ENCODE results near the gene C18orf32. TPM values are rescaled to one million over a fixed set of nuclear protein-coding genes. Genes with fewer than 3 reads are reported as not detected.
"Not testable (repeated sequence)": the region's sequence is repeated elsewhere in the genome, so short reads cannot be mapped to it uniquely, and the experiment has no call there.

The C18orf32 gene
- total and polyA plus RNA-seq, 4 donors, result 37.9 to 53.3 (median 44.8) TPM

GRCh38 chr18:49452534-49452933 is 34.5 kb downstream of the C18orf32 start:
- H3K27me3 ChIP-seq (ENCODE audit: control insufficient read depth in 1 of 2, insufficient read depth in 2 of 2, low read length in 1 of 2); intact Hi-C loops (cut with DNase I); H3K27ac ChIP-seq (ENCODE audit: low read depth in 1 of 2, low read length in 2 of 2); H3K36me3 ChIP-seq (ENCODE audit: control insufficient read depth in 1 of 2, insufficient read depth in 2 of 2, low read length in 1 of 2); ATAC-seq (ENCODE audit: low FRiP score); DNase-seq; H3K9me3 ChIP-seq (ENCODE audit: control insufficient read depth, low read length); H3K4me3 ChIP-seq (ENCODE audit: low read length in 2 of 2); H3K4me1 ChIP-seq (ENCODE audit: control insufficient read depth in 1 of 2, insufficient read depth in 2 of 2, low read length in 2 of 2): not testable (repeated sequence)
- 98% methylated on average over 12 of the region's 12 CpGs for WGBS, 2 donors

GRCh38 chr18:49447810-49448745 is 39.0 kb downstream of the C18orf32 start:
- DNase-seq, result no peak
- no peak overlapping the region for H3K4me3 ChIP-seq (ENCODE audit: low read length in 2 of 2)
- no peak overlapping the region for H3K27ac ChIP-seq (ENCODE audit: low read depth in 1 of 2, low read length in 2 of 2)
- no peaks in the 10 kb centered on the region for H3K4me1 ChIP-seq (ENCODE audit: control insufficient read depth in 1 of 2, insufficient read depth in 2 of 2, low read length in 2 of 2)
- H3K27me3 ChIP-seq (ENCODE audit: control insufficient read depth in 1 of 2, insufficient read depth in 2 of 2, low read length in 1 of 2), result no peaks in the 10 kb centered on the region
- H3K9me3 ChIP-seq (ENCODE audit: control insufficient read depth, low read length), result no peaks in the 10 kb centered on the region
- 56 to 60% methylated on average over 3 of the region's 3 CpGs for WGBS, 2 donors
- peaks cover 0 to 2% of the 10 kb centered on the region in 2 donors for H3K36me3 ChIP-seq (ENCODE audit: control insufficient read depth in 1 of 2, insufficient read depth in 2 of 2, low read length in 1 of 2)
- intact Hi-C loops (cut with DNase I), result no loop called here
- no peak for ATAC-seq (ENCODE audit: low FRiP score)

GRCh38 chr18:49446481-49446880 is 40.6 kb downstream of the C18orf32 start:
- H3K4me1 ChIP-seq (ENCODE audit: control insufficient read depth in 1 of 2, insufficient read depth in 2 of 2, low read length in 2 of 2), result no peaks in the 10 kb centered on the region
- WGBS, 2 donors, result 61 to 74% methylated on average over 5 of the region's 5 CpGs
- peaks cover 0 to 2% of the 10 kb centered on the region in 2 donors for H3K36me3 ChIP-seq (ENCODE audit: control insufficient read depth in 1 of 2, insufficient read depth in 2 of 2, low read length in 1 of 2)
- intact Hi-C loops (cut with DNase I), result no loop called here
- H3K27ac ChIP-seq (ENCODE audit: low read depth in 1 of 2, low read length in 2 of 2), result no peak overlapping the region
- H3K9me3 ChIP-seq (ENCODE audit: control insufficient read depth, low read length), result no peaks in the 10 kb centered on the region
- no peak overlapping the region for H3K4me3 ChIP-seq (ENCODE audit: low read length in 2 of 2)
- ATAC-seq (ENCODE audit: low FRiP score), result no peak
- H3K27me3 ChIP-seq (ENCODE audit: control insufficient read depth in 1 of 2, insufficient read depth in 2 of 2, low read length in 1 of 2), result no peaks in the 10 kb centered on the region
- no peak for DNase-seq

- Histone ChIP-seq H3K4me1 (ENCODE audit: control insufficient read depth in 1 of 2, insufficient read depth in 2 of 2, low read length in 2 of 2) (no peaks in the 10 kb centered on the region), H3K4me3 (ENCODE audit: low read length in 2 of 2) (no peak overlapping the region), H3K27me3 (ENCODE audit: control insufficient read depth in 1 of 2, insufficient read depth in 2 of 2, low read length in 1 of 2) (no peaks in the 10 kb centered on the region), H3K27ac (ENCODE audit: low read depth in 1 of 2, low read length in 2 of 2) (no peak overlapping the region), H3K9me3 (ENCODE audit: control insufficient read depth, low read length) (no peaks in the 10 kb centered on the region), H3K36me3 (ENCODE audit: control insufficient read depth in 1 of 2, insufficient read depth in 2 of 2, low read length in 1 of 2) (peaks cover 0 to 2% of the 10 kb centered on the region in 2 donors)
- ATAC-seq (ENCODE audit: low FRiP score), result no peak
- no peak for DNase-seq
- intact Hi-C loops (cut with DNase I), result no loop called here
- WGBS, 2 donors, result 56 to 75% methylated on average over 3 of the region's 3 CpGs
Observed at GRCh38 chr18:49444581-49444980, 42.5 kb downstream of the C18orf32 start.

GRCh38 chr18:49443837-49444236 is 43.2 kb downstream of the C18orf32 start:
- intact Hi-C loops (cut with DNase I), result no loop called here
- no peak overlapping the region for H3K4me3 ChIP-seq (ENCODE audit: low read length in 2 of 2)
- DNase-seq (no peak), ATAC-seq (ENCODE audit: low FRiP score) (no peak)
- no peak overlapping the region for H3K27ac ChIP-seq (ENCODE audit: low read depth in 1 of 2, low read length in 2 of 2)
- no peaks in the 10 kb centered on the region for H3K4me1 ChIP-seq (ENCODE audit: control insufficient read depth in 1 of 2, insufficient read depth in 2 of 2, low read length in 2 of 2)
- H3K9me3 ChIP-seq (ENCODE audit: control insufficient read depth, low read length), result no peaks in the 10 kb centered on the region
- H3K27me3 ChIP-seq (ENCODE audit: control insufficient read depth in 1 of 2, insufficient read depth in 2 of 2, low read length in 1 of 2), result no peaks in the 10 kb centered on the region
- H3K36me3 ChIP-seq (ENCODE audit: control insufficient read depth in 1 of 2, insufficient read depth in 2 of 2, low read length in 1 of 2), result peaks cover 0 to under 1% of the 10 kb centered on the region in 2 donors
- 96% methylated on average over 2 of the region's 2 CpGs for WGBS, 2 donors

GRCh38 chr18:49441338-49441938 is 45.6 kb downstream of the C18orf32 start:
- H3K27me3 ChIP-seq (ENCODE audit: control insufficient read depth in 1 of 2, insufficient read depth in 2 of 2, low read length in 1 of 2), result no peaks in the 10 kb centered on the region
- H3K27ac ChIP-seq (ENCODE audit: low read depth in 1 of 2, low read length in 2 of 2), result no peak overlapping the region
- ATAC-seq (ENCODE audit: low FRiP score) (no peak), DNase-seq (no peak)
- 92 to 96% methylated on average over 7 of the region's 7 CpGs for WGBS, 2 donors
- H3K4me3 ChIP-seq (ENCODE audit: low read length in 2 of 2), result no peak overlapping the region
- intact Hi-C loops (cut with DNase I), result no loop called here
- no peaks in the 10 kb centered on the region for H3K36me3 ChIP-seq (ENCODE audit: control insufficient read depth in 1 of 2, insufficient read depth in 2 of 2, low read length in 1 of 2)
- no peaks in the 10 kb centered on the region for H3K9me3 ChIP-seq (ENCODE audit: control insufficient read depth, low read length)
- H3K4me1 ChIP-seq (ENCODE audit: control insufficient read depth in 1 of 2, insufficient read depth in 2 of 2, low read length in 2 of 2), result no peaks in the 10 kb centered on the region

GRCh38 chr18:49435170-49435569 is 51.9 kb downstream of the C18orf32 start:
- no peaks in the 10 kb centered on the region for H3K9me3 ChIP-seq (ENCODE audit: control insufficient read depth, low read length)
- H3K27me3 ChIP-seq (ENCODE audit: control insufficient read depth in 1 of 2, insufficient read depth in 2 of 2, low read length in 1 of 2), result no peaks in the 10 kb centered on the region
- H3K36me3 ChIP-seq (ENCODE audit: control insufficient read depth in 1 of 2, insufficient read depth in 2 of 2, low read length in 1 of 2), result no peaks in the 10 kb centered on the region
- WGBS, 2 donors, result 92 to 94% methylated on average over 1 of the region's 1 CpG
- ATAC-seq (ENCODE audit: low FRiP score), result no peak
- H3K4me3 ChIP-seq (ENCODE audit: low read length in 2 of 2), result no peak overlapping the region
- intact Hi-C loops (cut with DNase I), result no loop called here
- peaks cover 0 to 2% of the 10 kb centered on the region in 2 donors for H3K4me1 ChIP-seq (ENCODE audit: control insufficient read depth in 1 of 2, insufficient read depth in 2 of 2, low read length in 2 of 2)
- DNase-seq, result no peak
- no peak overlapping the region for H3K27ac ChIP-seq (ENCODE audit: low read depth in 1 of 2, low read length in 2 of 2)

GRCh38 chr18:49432602-49433001 is 54.4 kb downstream of the C18orf32 start:
- H3K9me3 ChIP-seq (ENCODE audit: control insufficient read depth, low read length), result no peaks in the 10 kb centered on the region
- WGBS, 2 donors, result 94 to 96% methylated on average over 2 of the region's 2 CpGs
- H3K27me3 ChIP-seq (ENCODE audit: control insufficient read depth in 1 of 2, insufficient read depth in 2 of 2, low read length in 1 of 2), result no peaks in the 10 kb centered on the region
- no peak for ATAC-seq (ENCODE audit: low FRiP score)
- H3K27ac ChIP-seq (ENCODE audit: low read depth in 1 of 2, low read length in 2 of 2), result no peak overlapping the region
- intact Hi-C loops (cut with DNase I), result no loop called here
- peaks cover 0 to 2% of the 10 kb centered on the region in 2 donors for H3K36me3 ChIP-seq (ENCODE audit: control insufficient read depth in 1 of 2, insufficient read depth in 2 of 2, low read length in 1 of 2)
- H3K4me1 ChIP-seq (ENCODE audit: control insufficient read depth in 1 of 2, insufficient read depth in 2 of 2, low read length in 2 of 2), result peaks cover 0 to 2% of the 10 kb centered on the region in 2 donors
- no peak overlapping the region for H3K4me3 ChIP-seq (ENCODE audit: low read length in 2 of 2)
- DNase-seq, result no peak
